Activated CD4-positive, CD25-positive, alpha-beta regulatory T cell treated with anti-CD3 and anti-CD28 coated beads, Interleukin-2, amount 50 U/mL, for 16 hours (primary cell): Measurements from ENCODE around the gene INPP4A.

Experiments used
- DNase-seq: peaks from one replicate; pipeline ENCODE4 v3.0.0-alpha.2; 2020; ENCODE audit warnings: low read depth, low spot score

Gene INPP4A

DNA sequence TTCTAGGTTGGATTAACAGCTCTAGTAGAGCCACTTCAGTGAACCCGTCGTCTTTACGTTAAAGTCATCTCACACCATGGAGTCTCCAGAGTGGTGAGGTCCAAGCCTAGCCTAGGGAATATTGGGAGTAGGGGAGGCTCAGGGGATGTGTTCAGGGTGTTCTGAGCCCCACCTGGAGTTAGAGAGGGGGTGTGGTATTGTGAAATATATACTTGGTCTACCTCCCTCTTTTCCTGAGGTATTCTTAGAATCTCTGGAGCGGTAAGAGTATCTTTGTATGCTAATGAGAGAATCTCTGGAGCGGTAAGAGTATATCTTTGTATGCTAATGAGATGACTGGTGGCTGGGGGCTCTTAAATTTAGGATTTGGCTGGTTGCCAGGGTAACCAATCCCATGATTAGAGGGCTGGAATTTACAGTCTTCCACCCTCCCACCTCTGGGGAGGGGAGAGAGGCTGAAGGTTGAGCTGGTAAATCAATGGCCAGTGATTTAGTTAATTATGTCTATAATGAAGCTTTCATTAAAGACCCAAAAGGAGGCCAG, 69.5 kb downstream of the INPP4A start:
- no peak for DNase-seq

GRCh38 chr2:98514879-98515249, 70.2 kb downstream of the INPP4A start:
- DNase-seq: no peak

- no peak for DNase-seq
These were observed 70.8 kb downstream of the INPP4A start for GRCh38 chr2:98515250-98515991.

- DNase-seq: no peak
These were observed 71.9 kb downstream of the INPP4A start for GRCh38 chr2:98516571-98516970.

DNA sequence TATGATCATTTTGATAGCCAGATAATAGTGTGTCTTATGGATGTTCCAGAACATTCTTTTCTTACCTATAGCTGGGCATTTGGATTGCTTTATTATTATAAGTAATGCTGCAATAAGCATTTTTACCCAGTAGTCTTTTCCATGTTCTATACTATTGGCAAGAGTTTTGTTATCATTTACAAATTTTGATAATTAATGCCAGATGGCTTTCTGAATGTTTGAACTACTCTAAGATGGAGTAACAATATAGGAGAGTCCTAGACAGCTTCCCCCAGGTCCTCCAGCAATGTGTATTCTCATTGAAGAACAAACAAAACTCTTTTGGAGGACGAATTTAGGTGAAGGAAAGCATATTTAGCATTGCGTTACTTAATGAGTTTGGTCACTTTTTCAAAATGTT, 73.0 kb downstream of the INPP4A start:
- DNase-seq: no peak

GRCh38 chr2:98518101-98518500, 73.4 kb downstream of the INPP4A start:
- peak; percentile 8 for DNase-seq

- DNase-seq: no peak
These were observed 74.5 kb downstream of the INPP4A start for GRCh38 chr2:98519156-98519555.

- DNase-seq: no peak
These were observed 75.2 kb downstream of the INPP4A start for GRCh38 chr2:98519851-98520250.

- DNase-seq: no peak
These were observed 76.1 kb downstream of the INPP4A start for GRCh38 chr2:98520806-98521205.

GRCh38 chr2:98521266-98521665, 76.6 kb downstream of the INPP4A start:
- DNase-seq: no peak

- DNase-seq: no peak
These were observed 78.2 kb downstream of the INPP4A start for GRCh38 chr2:98522854-98523253.

DNA sequence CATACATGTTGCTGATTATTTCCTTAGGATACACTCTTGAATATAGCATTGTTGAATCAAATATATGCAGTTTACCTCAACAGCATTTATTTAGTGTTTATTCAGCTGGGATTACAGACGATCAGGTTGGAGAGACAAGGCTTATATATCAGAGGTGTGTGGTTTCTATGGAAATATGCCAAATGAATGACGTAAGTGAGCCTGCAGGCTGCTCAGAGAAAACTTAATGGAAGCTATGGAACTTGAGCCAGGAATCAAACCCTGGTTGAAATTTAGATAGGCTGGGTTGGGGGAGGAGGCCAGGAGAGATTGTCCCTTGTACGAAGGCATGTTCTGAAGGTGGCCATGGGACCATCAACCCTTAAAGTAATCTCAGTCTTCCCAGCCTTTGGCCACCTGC, 79.5 kb downstream of the INPP4A start:
- DNase-seq: no peak

- no peak for DNase-seq
These were observed 83.7 kb downstream of the INPP4A start for GRCh38 chr2:98528349-98528748.

- DNase-seq: no peak
These were observed 85.5 kb downstream of the INPP4A start for GRCh38 chr2:98530114-98530513.

GRCh38 chr2:98532756-98533155, 88.1 kb downstream of the INPP4A start:
- no peak for DNase-seq

DNA sequence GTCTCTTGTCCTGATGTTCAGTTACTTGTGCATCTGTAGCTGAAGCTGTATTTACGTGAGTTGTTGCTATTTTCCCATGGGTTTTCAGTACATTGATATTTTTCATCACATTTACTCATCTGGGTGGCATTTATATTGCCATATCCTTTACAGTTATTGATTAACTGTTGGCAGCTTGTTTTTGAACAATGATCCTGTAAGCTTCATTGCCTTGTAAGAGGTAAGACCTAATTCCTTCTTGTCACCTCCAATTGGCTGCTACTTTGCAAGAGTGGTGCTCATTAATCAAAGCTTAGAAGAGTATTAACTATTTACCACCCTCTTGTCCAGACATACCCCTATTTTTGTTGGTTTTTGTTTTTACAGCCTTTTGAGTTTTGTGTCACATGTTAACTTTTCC, 88.9 kb downstream of the INPP4A start:
- DNase-seq: no peak

- no peak for DNase-seq
These were observed 90.1 kb downstream of the INPP4A start for GRCh38 chr2:98534761-98535160.

- no peak for DNase-seq
These were observed 91.5 kb downstream of the INPP4A start for GRCh38 chr2:98535971-98536677.

GRCh38 chr2:98537390-98538126, 92.9 kb downstream of the INPP4A start:
- DNase-seq: no peak

- DNase-seq: no peak
These were observed 93.8 kb downstream of the INPP4A start for GRCh38 chr2:98538280-98539041.

DNA sequence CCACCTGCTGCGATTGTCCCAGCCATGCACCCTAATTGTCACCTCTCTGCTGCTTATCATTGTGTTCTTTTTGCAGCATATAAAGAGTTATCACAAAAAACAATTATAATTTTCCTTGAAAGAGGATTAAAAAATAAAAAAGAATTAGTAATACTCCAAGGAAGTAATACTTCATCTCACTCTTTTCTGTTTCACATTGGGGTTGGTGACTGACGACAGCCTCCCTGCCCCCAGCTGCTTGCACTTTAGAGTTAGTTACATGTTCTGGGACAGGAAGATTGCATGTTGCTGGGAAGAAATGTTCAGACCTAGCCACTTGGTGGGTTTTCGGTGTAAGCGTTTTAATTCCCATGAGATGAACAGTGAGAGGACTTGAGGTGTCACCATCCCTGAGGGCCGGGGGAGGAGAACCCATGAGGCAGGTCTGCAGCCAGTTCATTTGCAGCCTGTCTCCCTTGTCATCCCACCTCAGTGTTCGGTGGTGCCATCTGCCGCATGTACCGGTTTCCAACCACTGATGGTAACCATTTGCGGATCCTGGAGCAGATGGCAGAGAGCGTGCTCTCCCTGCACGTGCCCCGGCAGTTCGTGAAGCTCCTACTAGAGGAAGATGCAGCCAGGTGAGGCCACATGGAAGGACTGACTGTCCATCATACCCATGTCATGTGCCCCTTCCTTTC, 94.5 kb downstream of the INPP4A start:
- no peak for DNase-seq
